Measurements from ENCODE around the gene STAT5A.

The STAT5A gene

GRCh38 chr17:42270596-42270995 lies 17.7 kb upstream of the STAT5A start:
- no peak for DNase-seq (ENCODE audit: low read depth in 2 of 2)
- no peak overlapping the region for H3K4me3 ChIP-seq (replicated peaks in 1 of 2; ENCODE audit: low read depth in 2 of 2, low read length in 2 of 2)
- no peak for TF ChIP-seq CTCF (IDR thresholded peaks at IDR 0.05; ENCODE audit: low read depth, low read length)

DNA sequence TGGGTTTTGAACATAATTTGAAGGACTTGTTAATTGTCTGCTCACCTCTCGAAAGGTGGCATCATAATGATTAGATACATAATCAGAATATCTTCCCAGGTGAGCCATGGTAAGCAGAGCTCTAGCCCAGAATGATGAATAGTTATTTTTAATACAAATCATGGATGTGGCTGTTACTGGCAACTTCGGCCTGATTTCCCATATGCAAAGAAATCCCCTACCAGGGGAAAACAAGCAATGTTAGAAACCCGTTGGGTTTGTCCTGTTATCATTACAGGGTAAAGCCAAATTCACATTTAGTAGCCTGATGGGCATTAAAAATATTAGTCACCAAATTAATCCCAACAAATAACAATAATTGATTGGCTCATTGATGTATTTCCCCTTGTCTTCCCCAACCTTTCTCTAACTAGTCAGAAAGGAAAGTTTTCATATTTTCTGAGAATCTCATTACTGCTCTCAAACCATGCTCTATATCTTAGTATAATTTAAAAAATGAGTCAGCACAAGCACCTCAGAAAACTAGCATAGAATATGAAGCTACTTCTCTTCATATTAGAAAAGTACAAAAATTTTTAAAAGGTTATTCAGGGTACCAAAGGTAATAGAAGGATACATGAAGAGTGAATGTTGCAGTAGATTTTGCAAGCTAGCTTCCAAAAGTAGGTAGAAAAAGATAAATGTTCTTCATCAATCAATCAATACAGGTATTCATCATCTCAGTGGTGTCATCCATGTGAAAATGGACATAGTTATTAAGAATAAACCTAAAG lies 17.1 kb upstream of the STAT5A start:
- DNase-seq (ENCODE audit: low read depth in 2 of 2), result no peak
- H3K4me3 ChIP-seq (replicated peaks in 1 of 2; ENCODE audit: low read depth in 2 of 2, low read length in 2 of 2), result no peak overlapping the region
- TF ChIP-seq CTCF (IDR thresholded peaks at IDR 0.05; ENCODE audit: low read depth, low read length), result no peak

GRCh38 chr17:42271779-42272035 lies 16.6 kb upstream of the STAT5A start:
- no peak for TF ChIP-seq CTCF (IDR thresholded peaks at IDR 0.05; ENCODE audit: low read depth, low read length)
- DNase-seq (ENCODE audit: low read depth in 2 of 2), result no peak
- H3K4me3 ChIP-seq (replicated peaks in 1 of 2; ENCODE audit: low read depth in 2 of 2, low read length in 2 of 2), result no peak overlapping the region

GRCh38 chr17:42272162-42272907 lies 16.0 kb upstream of the STAT5A start:
- no peak for DNase-seq (ENCODE audit: low read depth in 2 of 2)
- TF ChIP-seq CTCF (IDR thresholded peaks at IDR 0.05; ENCODE audit: low read depth, low read length), result no peak
- no peak overlapping the region for H3K4me3 ChIP-seq (replicated peaks in 1 of 2; ENCODE audit: low read depth in 2 of 2, low read length in 2 of 2)

- no peak for TF ChIP-seq CTCF (IDR thresholded peaks at IDR 0.05; ENCODE audit: low read depth, low read length)
- H3K4me3 ChIP-seq (replicated peaks in 1 of 2; ENCODE audit: low read depth in 2 of 2, low read length in 2 of 2), result no peak overlapping the region
- DNase-seq (ENCODE audit: low read depth in 2 of 2), result no peak
Observed at GRCh38 chr17:42273474-42274252, 14.6 kb upstream of the STAT5A start.

- H3K4me3 ChIP-seq (replicated peaks in 1 of 2; ENCODE audit: low read depth in 2 of 2, low read length in 2 of 2), result no peak overlapping the region
- DNase-seq (ENCODE audit: low read depth in 2 of 2), result no peak
- TF ChIP-seq CTCF (IDR thresholded peaks at IDR 0.05; ENCODE audit: low read depth, low read length), result no peak
Observed at GRCh38 chr17:42274253-42274542, 14.1 kb upstream of the STAT5A start.
